Aorta (tissue), 5 donors: ENCODE results near the gene TPX2. TPM values are rescaled to one million over a fixed set of nuclear protein-coding genes. Genes with fewer than 3 reads are reported as not detected.

Experiments
- ATAC-seq: fragments of 200-7000 bp; cut with Tn5 transposase; one replicate; pipeline ENCODE4 v1.9.1; 2022; ENCODE audit warnings: moderate library complexity; ENCODE audit not compliant: low FRiP score
- DNase-seq, 2 donors: peaks; one replicate each; pipeline ENCODE4 v3.0.0-alpha.2; 2020
- H3K27ac ChIP-seq, 2 donors: one replicate each; pipeline ENCODE4 v1.5.1; 2013; ENCODE audit warnings: low read length in 2 of 2, mild to moderate bottlenecking in 2 of 2, moderate library complexity in 2 of 2, control low read depth in 1 of 2, inconsistent platforms in 1 of 2, low read depth in 1 of 2
- H3K27me3 ChIP-seq, 2 donors: one replicate each; pipeline ENCODE4 v1.6.1; 2013; ENCODE audit warnings: control low read depth in 1 of 2, low read length in 1 of 2, mild to moderate bottlenecking in 1 of 2, moderate library complexity in 1 of 2; ENCODE audit not compliant: insufficient read depth in 2 of 2, control insufficient read depth in 1 of 2
- H3K36me3 ChIP-seq, 2 donors: one replicate each; pipeline ENCODE4 v1.6.1; 2013; ENCODE audit warnings: control low read depth in 1 of 2, low read length in 1 of 2, mild to moderate bottlenecking in 1 of 2; ENCODE audit not compliant: insufficient read depth in 2 of 2, control insufficient read depth in 1 of 2
- H3K4me1 ChIP-seq, 2 donors: one replicate each; pipeline ENCODE4 v1.6.1; 2013; ENCODE audit warnings: low read length in 2 of 2, control low read depth in 1 of 2, mild to moderate bottlenecking in 1 of 2, moderate library complexity in 1 of 2; ENCODE audit not compliant: insufficient read depth in 2 of 2, control insufficient read depth in 1 of 2
- H3K4me3 ChIP-seq, 2 donors: one replicate each; pipeline ENCODE4 v1.5.1; 2013; ENCODE audit warnings: low read length in 2 of 2, control low read depth in 1 of 2, mild to moderate bottlenecking in 1 of 2
- H3K9me3 ChIP-seq: one replicate; pipeline ENCODE4 v1.6.1; 2013; ENCODE audit warnings: mild to moderate bottlenecking, low read length; ENCODE audit not compliant: control insufficient read depth
- WGBS, 2 donors: extraction: QIAGEN DNeasy Blood & Tissue Kit; methylation state at CpG; one replicate each; pipeline ENCODE4 v1.1.7; 2013; 5-methylcytosine and 5-hydroxymethylcytosine counted together
- intact Hi-C, 2 donors: fragments of 100-400 bp; cut with DNase I; formaldehyde crosslinking; loops; one replicate each; pipeline versions ENCODE4 v1.14.2 to v1.15.0; 2022
- polyA plus RNA-seq, 2 donors: library from polyadenylated mRNA; stranded (reverse); fragments of 200-250 nt; gene quantifications; one replicate each; pipeline ENCODE4 v1.2.3, GENCODE V29; 2013
- total RNA-seq, 2 donors: library from RNA; stranded (reverse); fragmentation: NEBNext Ultra II Directional; extraction: Animal tissue kit (Norgen Biotek cat#: 25700); gene quantifications; one replicate each; pipeline ENCODE4 v1.2.1, GENCODE V29; 2021
- donor health status: healthy with polysubstance abuse.
- donor health status: Bipolar disorder and iron deficiency.
- donor health status: DM: no; HTN: no; CAD: no.
- donor health status: DM: no; HTN: no; CAD: no.
- donor health status: DM: yes; HTN: yes; CAD: no.

Gene TPX2
- total and polyA plus RNA-seq, 4 donors: 0.75 to 5.4 (median 1.8) TPM

GRCh38 chr20:31831771-31832306 lies 92.7 kb downstream of the TPX2 start:
- no peak for ATAC-seq
- H3K9me3 ChIP-seq: no peaks in the 10 kb centered on the region
- intact Hi-C loops: no loop called here
- no peaks in the 10 kb centered on the region for H3K27me3 ChIP-seq
- no peaks in the 10 kb centered on the region for H3K36me3 ChIP-seq
- DNase-seq: no peak
- H3K4me3 ChIP-seq: no peak overlapping the region
- H3K4me1 ChIP-seq: no peaks in the 10 kb centered on the region
- H3K27ac ChIP-seq: no peak overlapping the region
- WGBS, 2 donors: 80 to 85% methylated on average over 17 of the region's 17 CpGs

GRCh38 chr20:31833130-31833930 lies 94.2 kb downstream of the TPX2 start:
- no peak for ATAC-seq
- Histone ChIP-seq H3K27me3 (no peaks in the 10 kb centered on the region), H3K27ac (no peak overlapping the region), H3K36me3 (no peaks in the 10 kb centered on the region), H3K4me3 (no peak overlapping the region), H3K4me1 (no peaks in the 10 kb centered on the region), H3K9me3 (no peaks in the 10 kb centered on the region)
- WGBS, 2 donors: 63 to 64% methylated on average over 14 of the region's 14 CpGs
- intact Hi-C loops: no loop called here
- peak in 1 of 2 donors; percentile 92 for DNase-seq

- H3K9me3 ChIP-seq: no peaks in the 10 kb centered on the region
- H3K36me3 ChIP-seq: no peaks in the 10 kb centered on the region
- DNase-seq (no peak), ATAC-seq (no peak)
- WGBS, 2 donors: 71 to 75% methylated on average over 19 to 20 of the region's 20 CpGs
- no peaks in the 10 kb centered on the region for H3K4me1 ChIP-seq
- H3K27ac ChIP-seq: no peak overlapping the region
- intact Hi-C loops: no loop called here
- no peaks in the 10 kb centered on the region for H3K27me3 ChIP-seq
- H3K4me3 ChIP-seq: no peak overlapping the region
Measured at GRCh38 chr20:31833931-31834521, 94.9 kb downstream of the TPX2 start.

- Histone ChIP-seq H3K27me3 (no peaks in the 10 kb centered on the region), H3K27ac (peak overlapping the region in 1 of 2 donors; percentile 18), H3K9me3 (no peaks in the 10 kb centered on the region), H3K4me1 (no peaks in the 10 kb centered on the region), H3K4me3 (no peak overlapping the region), H3K36me3 (no peaks in the 10 kb centered on the region)
- WGBS, 2 donors: 55 to 61% methylated on average over 9 of the region's 9 CpGs
- ATAC-seq (no peak), DNase-seq (no peak)
- intact Hi-C loops: no loop called here
Measured at GRCh38 chr20:31835554-31835953, 96.5 kb downstream of the TPX2 start.

- intact Hi-C loops: no loop called here
- no peaks in the 10 kb centered on the region for H3K36me3 ChIP-seq
- ATAC-seq: peak; percentile 76
- WGBS, 2 donors: 15 to 18% methylated on average over 14 of the region's 14 CpGs
- H3K27ac ChIP-seq: peak overlapping the region in 1 of 2 donors; percentile 18
- DNase-seq: peak; percentile 94 to 95
- no peaks in the 10 kb centered on the region for H3K9me3 ChIP-seq
- H3K27me3 ChIP-seq: no peaks in the 10 kb centered on the region
- H3K4me1 ChIP-seq: no peaks in the 10 kb centered on the region
- H3K4me3 ChIP-seq: no peak overlapping the region
Measured at GRCh38 chr20:31835977-31836852, 97.1 kb downstream of the TPX2 start.

- ATAC-seq (no peak), DNase-seq (no peak)
- Histone ChIP-seq H3K4me3 (no peak overlapping the region), H3K27me3 (no peaks in the 10 kb centered on the region), H3K9me3 (no peaks in the 10 kb centered on the region), H3K36me3 (no peaks in the 10 kb centered on the region), H3K27ac (no peak overlapping the region), H3K4me1 (no peaks in the 10 kb centered on the region)
- WGBS, 2 donors: 58 to 60% methylated on average over 5 of the region's 5 CpGs
- intact Hi-C loops: no loop called here
Measured at GRCh38 chr20:31836853-31837608, 97.9 kb downstream of the TPX2 start.

- intact Hi-C loops: no loop called here
- Histone ChIP-seq H3K9me3 (no peaks in the 10 kb centered on the region), H3K36me3 (no peaks in the 10 kb centered on the region), H3K27me3 (no peaks in the 10 kb centered on the region), H3K27ac (no peak overlapping the region), H3K4me3 (no peak overlapping the region), H3K4me1 (no peaks in the 10 kb centered on the region)
- no peak for ATAC-seq
- no peak for DNase-seq
- WGBS, 2 donors: 15 to 18% methylated on average over 3 of the region's 3 CpGs
Measured at GRCh38 chr20:31837896-31838397, 98.9 kb downstream of the TPX2 start.
